ENCODE results near the gene WDR49. TPM values are rescaled to one million over a fixed set of nuclear protein-coding genes. Genes with fewer than 3 reads are reported as not detected.

Gene WDR49
- total RNA-seq, 1 donor from 2014 or later: not detected

DNA sequence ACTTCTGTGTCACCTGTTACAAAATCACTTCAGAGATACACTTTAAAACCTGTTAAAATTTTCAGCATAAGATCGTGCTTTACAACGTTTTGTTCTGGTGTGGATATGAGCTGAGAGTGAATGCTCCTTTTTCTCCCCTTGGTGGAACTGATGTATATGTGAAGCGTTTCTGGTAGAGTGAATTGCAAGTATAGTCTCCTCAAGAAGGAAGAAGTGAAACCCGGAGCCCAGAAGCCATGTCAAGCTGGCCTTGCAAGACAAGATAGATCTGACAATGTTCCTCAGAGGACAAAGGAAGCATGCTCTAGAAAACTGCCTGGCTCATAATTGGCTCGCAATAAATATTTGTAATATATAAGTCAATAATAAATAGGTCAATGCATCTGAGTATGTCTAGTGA is 203.5 kb downstream of the WDR49 start:
- H2AFZ ChIP-seq (replicated peaks): no peak overlapping the region
- H3K36me3 ChIP-seq: no peaks in the 10 kb centered on the region
- no peaks in the 10 kb centered on the region for H3F3A ChIP-seq (ENCODE audit: low read depth)
- no peak overlapping the region for H3K27ac ChIP-seq
- Mint-ChIP-seq H3K27me3 (ENCODE audit: insufficient read depth, low read depth) (peaks cover 2% of the 10 kb centered on the region), H3K4me3 (no peak overlapping the region), H3K27ac (no peak overlapping the region), H3K36me3 (no peaks in the 10 kb centered on the region), H3K4me1 (peaks cover 2% of the 10 kb centered on the region), H3K9me3 (no peaks in the 10 kb centered on the region)
- H4K20me1 ChIP-seq (ENCODE audit: low read depth): no peaks in the 10 kb centered on the region
- H3K4me2 ChIP-seq: peak overlapping the region; percentile 32
- no peaks in the 10 kb centered on the region for H3K27me3 ChIP-seq
- peaks cover 13% of the 10 kb centered on the region for H3K4me1 ChIP-seq
- TF ChIP-seq, protein P1, sequence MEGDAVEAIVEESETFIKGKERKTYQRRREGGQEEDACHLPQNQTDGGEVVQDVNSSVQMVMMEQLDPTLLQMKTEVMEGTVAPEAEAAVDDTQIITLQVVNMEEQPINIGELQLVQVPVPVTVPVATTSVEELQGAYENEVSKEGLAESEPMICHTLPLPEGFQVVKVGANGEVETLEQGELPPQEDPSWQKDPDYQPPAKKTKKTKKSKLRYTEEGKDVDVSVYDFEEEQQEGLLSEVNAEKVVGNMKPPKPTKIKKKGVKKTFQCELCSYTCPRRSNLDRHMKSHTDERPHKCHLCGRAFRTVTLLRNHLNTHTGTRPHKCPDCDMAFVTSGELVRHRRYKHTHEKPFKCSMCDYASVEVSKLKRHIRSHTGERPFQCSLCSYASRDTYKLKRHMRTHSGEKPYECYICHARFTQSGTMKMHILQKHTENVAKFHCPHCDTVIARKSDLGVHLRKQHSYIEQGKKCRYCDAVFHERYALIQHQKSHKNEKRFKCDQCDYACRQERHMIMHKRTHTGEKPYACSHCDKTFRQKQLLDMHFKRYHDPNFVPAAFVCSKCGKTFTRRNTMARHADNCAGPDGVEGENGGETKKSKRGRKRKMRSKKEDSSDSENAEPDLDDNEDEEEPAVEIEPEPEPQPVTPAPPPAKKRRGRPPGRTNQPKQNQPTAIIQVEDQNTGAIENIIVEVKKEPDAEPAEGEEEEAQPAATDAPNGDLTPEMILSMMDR (IDR thresholded peaks at IDR 0.05): no peak
- TF ChIP-seq EZH2 (IDR thresholded peaks at IDR 0.05) (no peak), EZH2phosphoT487 (IDR thresholded peaks at IDR 0.05) (no peak)
- H3K4me3 ChIP-seq: no peak overlapping the region
- H3K9ac ChIP-seq: no peak overlapping the region
- DNase-seq (ENCODE audit: low spot score): no peak
- H3K9me3 ChIP-seq (ENCODE audit: low read depth): no peaks in the 10 kb centered on the region
- no peaks in the 10 kb centered on the region for H3K79me2 ChIP-seq (ENCODE audit: low read depth)

DNA sequence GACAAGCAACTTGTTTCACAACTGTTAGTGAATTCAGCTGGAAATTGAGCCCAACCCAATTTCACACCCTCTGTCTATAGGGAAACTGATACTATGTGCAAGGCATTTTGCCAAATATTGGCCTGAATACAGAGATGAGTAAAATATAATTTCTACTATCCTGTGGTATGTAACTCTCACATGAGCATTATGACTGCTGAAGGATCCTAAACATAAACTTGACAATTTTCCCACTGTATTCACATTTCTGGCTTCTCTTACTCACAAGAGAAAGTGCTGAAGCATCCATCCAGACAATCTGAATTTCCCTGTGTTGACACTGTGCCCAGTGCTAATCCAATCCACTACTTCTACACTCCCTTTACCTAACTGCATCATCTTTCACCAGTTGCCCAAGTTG is 208.3 kb downstream of the WDR49 start:
- H3K79me2 ChIP-seq (ENCODE audit: low read depth): no peaks in the 10 kb centered on the region
- TF ChIP-seq, protein P1 (IDR thresholded peaks at IDR 0.05): no peak
- TF ChIP-seq EZH2phosphoT487 (IDR thresholded peaks at IDR 0.05) (no peak), EZH2 (IDR thresholded peaks at IDR 0.05) (no peak)
- no peak overlapping the region for H3K9ac ChIP-seq
- H3K4me3 Mint-ChIP-seq: no peak overlapping the region
- no peaks in the 10 kb centered on the region for H3K27me3 ChIP-seq
- no peaks in the 10 kb centered on the region for H3K36me3 Mint-ChIP-seq
- H3K9me3 Mint-ChIP-seq: no peaks in the 10 kb centered on the region
- H4K20me1 ChIP-seq (ENCODE audit: low read depth): no peaks in the 10 kb centered on the region
- no peak overlapping the region for H2AFZ ChIP-seq (replicated peaks)
- H3K4me3 ChIP-seq: no peak overlapping the region
- no peak overlapping the region for H3K27ac Mint-ChIP-seq
- H3K4me1 ChIP-seq: peaks cover 6% of the 10 kb centered on the region
- DNase-seq (ENCODE audit: low spot score): no peak
- no peaks in the 10 kb centered on the region for H3F3A ChIP-seq (ENCODE audit: low read depth)
- no peaks in the 10 kb centered on the region for H3K9me3 ChIP-seq (ENCODE audit: low read depth)
- H3K4me1 Mint-ChIP-seq: peaks cover 2% of the 10 kb centered on the region
- H3K27me3 Mint-ChIP-seq (ENCODE audit: insufficient read depth, low read depth): peaks cover 2% of the 10 kb centered on the region
- no peak overlapping the region for H3K4me2 ChIP-seq
- H3K27ac ChIP-seq: no peak overlapping the region
- H3K36me3 ChIP-seq: no peaks in the 10 kb centered on the region

DNA sequence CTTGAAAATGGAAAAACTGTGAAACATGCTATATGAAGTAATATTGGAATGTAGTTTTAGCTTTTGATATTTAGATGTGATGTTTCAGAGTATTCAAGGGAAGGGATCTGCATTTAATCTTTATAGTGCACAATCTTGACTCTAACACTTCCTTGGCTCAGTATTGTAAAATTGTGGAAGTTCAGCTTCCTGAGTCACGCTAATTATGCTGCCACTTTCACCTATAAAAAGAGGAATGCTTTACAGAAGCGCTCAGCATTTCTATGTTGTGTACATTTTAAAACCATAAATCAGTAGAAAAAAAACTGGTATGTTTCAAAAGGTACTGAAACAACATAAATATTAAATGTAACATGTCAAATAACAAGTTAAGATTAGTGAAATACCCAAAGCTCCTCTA is 212.5 kb downstream of the WDR49 start:
- H3K27ac ChIP-seq: no peak overlapping the region
- no peaks in the 10 kb centered on the region for H3K4me1 Mint-ChIP-seq
- DNase-seq (ENCODE audit: low spot score): no peak
- TF ChIP-seq, protein P1 (IDR thresholded peaks at IDR 0.05): no peak
- TF ChIP-seq EZH2phosphoT487 (IDR thresholded peaks at IDR 0.05) (no peak), EZH2 (IDR thresholded peaks at IDR 0.05) (no peak)
- H3K79me2 ChIP-seq (ENCODE audit: low read depth): no peaks in the 10 kb centered on the region
- H3K27me3 ChIP-seq: no peaks in the 10 kb centered on the region
- H2AFZ ChIP-seq (replicated peaks): no peak overlapping the region
- H4K20me1 ChIP-seq (ENCODE audit: low read depth): no peaks in the 10 kb centered on the region
- no peaks in the 10 kb centered on the region for H3K9me3 Mint-ChIP-seq
- no peaks in the 10 kb centered on the region for H3K36me3 Mint-ChIP-seq
- H3K27me3 Mint-ChIP-seq (ENCODE audit: insufficient read depth, low read depth): no peaks in the 10 kb centered on the region
- H3K4me3 Mint-ChIP-seq: no peak overlapping the region
- no peak overlapping the region for H3K4me3 ChIP-seq
- no peaks in the 10 kb centered on the region for H3F3A ChIP-seq (ENCODE audit: low read depth)
- no peak overlapping the region for H3K27ac Mint-ChIP-seq
- H3K9me3 ChIP-seq (ENCODE audit: low read depth): no peaks in the 10 kb centered on the region
- no peak overlapping the region for H3K4me2 ChIP-seq
- H3K9ac ChIP-seq: no peak overlapping the region
- H3K4me1 ChIP-seq: no peaks in the 10 kb centered on the region
- no peaks in the 10 kb centered on the region for H3K36me3 ChIP-seq
